GM04504 (cell line): ENCODE results near the gene VSTM1.

ENCODE experiments used
- DNase-seq: peaks from one replicate; pipeline ENCODE4 v3.0.0-alpha.2; 2012; ENCODE audit warnings: low read depth

Gene VSTM1

DNA sequence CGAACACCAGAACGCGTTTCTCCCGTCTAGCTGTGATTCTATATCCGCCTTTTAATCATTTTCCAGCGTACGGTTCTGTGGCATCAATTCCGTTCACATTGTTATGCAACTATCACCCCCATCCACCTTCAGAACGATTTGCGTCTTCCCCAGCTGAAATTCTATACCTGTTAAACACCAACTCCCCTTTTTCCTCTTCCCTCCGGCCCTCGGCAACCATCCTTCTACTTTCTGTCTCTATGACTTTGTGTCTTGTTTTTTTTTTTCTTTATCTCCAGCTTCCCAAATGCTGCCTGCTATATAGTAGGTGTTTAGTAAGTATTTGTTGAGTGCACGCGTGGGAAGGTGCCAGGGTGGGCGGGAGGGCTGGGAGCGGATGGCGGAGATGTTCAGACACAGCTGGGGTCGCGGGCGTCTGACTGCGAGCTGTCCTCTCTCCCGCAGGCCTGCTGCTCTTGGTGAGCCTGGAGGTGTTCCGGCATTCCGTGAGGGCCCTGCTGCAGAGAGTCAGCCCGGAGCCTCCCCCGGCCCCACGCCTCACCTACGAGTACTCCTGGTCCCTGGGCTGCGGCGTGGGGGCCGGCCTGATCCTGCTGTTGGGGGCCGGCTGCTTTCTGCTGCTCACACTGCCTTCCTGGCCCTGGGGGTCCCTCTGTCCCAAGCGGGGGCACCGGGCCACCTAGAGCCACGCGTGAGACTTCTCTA, 52.0 kb downstream of the VSTM1 start:
- no peak for DNase-seq

DNA sequence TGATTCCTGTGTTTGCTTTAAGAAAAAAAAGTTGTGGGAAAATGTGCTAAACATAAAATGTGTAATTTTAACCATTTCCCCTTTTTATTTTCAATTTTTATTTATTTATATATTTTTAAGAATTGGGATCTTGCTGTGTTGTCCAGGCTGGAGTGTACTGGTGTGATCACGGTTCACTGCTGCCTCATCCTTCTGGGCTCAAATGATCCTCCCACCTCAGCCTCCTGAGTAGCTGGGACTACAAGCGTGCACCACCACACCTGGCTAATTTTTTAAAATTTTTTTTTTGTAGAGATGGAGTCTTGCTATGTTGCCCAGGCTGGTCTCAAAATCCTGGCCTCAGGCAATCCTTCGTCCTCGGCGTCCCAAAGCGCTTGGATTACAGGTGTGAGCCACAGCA, 53.2 kb downstream of the VSTM1 start:
- DNase-seq: no peak

DNA sequence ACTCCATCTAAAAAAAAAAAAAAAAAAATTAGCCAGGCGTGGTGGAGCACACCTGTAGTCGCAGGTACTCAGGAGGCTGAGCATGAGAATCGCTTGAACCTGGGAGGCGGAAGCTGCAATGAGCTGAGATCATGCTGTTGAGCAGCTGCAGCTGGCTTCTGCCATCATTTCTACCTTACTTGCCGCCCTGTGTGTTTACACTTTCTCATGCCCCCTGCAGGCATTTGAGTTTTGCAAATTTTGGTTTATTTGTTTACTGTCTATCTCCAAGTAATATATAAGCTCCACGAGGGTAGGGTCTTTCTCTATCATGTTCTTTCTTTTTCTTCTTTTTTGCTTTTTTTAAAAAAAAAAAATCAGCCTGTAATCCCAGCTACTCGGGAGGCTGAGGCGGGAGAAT, 54.3 kb downstream of the VSTM1 start:
- DNase-seq: no peak

DNA sequence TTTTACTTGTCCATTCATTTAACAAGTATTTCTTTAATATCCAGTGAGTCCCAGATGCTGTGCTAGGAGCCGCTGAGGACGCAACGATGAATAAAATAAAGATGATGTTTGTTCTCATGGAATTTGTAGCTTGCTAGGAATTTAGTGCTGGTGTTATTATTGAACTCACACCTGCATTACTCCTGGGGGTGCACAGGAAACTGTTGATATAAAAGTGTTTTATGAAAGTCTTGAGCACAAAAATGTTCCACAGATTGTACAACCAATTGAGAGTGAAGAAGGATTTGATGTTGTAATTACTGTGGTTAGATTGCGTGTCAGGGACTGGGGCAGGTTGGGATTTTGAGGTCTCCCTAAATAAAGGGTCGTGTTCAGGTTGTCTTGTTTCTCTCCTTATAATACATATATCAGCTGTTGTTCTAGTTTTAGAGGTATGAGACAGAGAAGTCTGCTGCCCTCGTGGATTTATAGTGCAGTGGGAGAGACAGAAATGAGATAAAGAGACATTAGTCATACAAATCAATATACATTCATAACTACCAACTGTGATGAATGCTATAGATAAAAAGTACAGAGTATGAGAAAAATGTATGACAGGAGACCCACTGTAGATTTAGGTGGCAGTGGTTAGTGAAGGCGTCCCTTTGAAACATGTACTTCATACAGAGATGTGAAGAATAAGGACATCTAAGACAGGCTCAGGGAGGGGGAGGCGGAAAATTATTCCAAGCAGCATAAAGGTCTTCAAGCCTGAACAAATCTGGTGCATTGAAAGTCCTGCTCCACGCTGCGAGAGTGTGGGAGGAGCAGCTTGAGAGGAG, 61.0 kb downstream of the VSTM1 start:
- DNase-seq: no peak

DNA sequence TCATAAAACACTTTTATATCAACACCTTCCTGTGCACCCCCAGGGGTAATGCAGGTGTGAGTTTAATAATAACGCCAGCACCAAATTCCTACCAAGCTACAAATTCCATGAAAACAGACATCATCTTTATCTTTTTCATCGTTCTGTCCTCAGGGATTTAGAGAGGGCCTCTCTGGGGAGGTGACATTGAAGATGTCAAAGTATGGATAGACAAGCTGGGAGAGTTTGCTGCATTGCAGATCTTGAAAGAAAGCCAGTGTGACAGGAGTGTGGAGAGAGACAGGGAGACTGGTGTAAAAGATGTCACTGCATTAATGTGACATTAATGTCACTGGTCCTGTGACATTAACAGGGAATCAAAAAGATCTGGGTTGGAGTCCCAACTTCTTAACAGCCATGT, 62.2 kb downstream of the VSTM1 start:
- no peak for DNase-seq

DNA sequence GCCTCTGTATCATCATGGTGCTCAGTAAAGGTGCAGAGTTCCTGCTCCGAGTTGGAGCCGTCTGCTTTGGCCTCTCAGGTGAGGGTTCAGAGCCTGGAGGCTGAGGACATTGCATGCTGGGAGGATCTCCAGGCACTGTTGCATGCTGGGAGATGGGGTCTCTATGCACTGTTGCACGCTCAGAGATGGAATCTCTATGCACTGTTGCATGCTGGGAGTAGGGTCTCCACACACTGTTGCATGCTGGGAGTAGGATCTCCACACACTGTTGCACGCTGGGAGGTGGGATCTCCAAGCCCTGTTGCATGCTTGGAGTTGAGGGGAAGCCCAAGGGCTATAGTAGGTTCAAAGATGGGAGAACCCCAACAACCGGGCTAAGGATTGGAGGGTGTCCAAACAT, 64.0 kb downstream of the VSTM1 start:
- DNase-seq: no peak

DNA sequence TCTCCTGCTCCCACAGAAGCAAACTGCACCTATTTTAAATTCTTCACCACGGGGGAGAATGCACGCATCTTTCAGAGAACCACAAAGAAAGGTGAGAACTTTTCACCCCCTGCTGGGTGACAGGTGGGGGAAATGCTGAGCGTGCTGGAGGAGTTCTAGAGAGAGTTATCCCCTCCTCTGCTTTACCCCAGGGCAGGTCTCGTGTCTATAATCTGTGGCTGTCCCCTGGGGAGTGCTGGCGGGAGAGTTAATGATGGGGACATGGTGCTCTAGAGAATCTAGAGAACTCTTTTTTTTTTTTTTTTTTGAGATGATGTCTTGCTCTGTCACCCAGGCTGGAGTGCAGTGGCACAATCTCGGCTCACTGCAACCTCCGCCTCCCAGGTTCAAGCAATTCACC, 65.5 kb downstream of the VSTM1 start:
- no peak for DNase-seq

DNA sequence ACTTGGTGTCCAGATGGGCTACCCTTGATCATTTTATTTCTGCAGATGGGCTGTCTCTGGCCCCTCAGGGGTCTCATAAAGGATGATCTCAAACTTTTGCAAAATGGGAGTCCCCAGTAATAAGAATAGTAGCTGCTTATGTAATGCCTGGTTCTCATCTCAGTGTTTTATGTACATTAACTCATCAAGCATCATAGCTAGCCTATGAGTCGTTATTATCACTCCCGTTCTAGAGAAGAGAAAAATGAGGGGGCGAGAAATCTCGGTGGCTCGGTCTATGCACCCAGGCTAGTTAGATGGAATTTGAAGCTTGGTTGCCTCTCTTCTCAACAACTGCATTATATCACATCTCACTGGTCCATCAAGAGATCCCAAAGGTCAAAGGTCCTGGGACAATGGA, 68.9 kb downstream of the VSTM1 start:
- no peak for DNase-seq

DNA sequence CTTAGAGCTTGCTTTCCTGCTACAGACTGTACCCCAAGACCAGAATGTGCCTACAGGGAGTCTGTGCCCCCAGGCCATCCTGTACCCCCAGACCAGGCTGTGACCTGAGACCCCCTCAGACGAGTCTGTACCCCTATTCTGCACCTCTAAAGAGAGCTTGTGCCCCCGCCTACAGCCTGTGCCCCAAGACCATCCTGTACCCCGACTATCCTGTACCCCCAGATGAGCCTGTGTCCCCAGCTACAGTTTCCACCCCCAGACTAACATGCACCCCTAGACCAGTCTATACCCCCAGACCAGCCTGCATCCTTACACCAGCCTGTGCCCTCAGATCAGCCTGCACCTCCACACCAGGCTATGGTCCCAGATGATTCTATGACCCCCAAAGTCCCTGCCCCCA, 70.2 kb downstream of the VSTM1 start:
- DNase-seq: no peak

DNA sequence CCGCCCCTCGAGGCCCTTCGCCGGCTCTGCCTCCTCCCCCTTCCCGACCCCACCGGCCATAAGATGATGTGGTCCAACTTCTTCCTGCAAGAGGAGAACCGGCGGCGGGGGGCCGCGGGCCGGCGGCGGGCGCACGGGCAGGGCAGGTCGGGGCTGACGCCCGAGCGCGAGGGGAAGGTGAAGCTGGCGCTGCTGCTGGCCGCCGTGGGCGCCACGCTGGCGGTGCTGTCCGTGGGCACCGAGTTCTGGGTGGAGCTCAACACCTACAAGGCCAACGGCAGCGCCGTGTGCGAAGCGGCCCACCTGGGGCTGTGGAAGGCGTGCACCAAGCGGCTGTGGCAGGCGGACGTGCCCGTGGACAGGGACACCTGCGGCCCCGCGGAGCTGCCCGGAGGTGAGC, 70.9 kb downstream of the VSTM1 start:
- DNase-seq: no peak

DNA sequence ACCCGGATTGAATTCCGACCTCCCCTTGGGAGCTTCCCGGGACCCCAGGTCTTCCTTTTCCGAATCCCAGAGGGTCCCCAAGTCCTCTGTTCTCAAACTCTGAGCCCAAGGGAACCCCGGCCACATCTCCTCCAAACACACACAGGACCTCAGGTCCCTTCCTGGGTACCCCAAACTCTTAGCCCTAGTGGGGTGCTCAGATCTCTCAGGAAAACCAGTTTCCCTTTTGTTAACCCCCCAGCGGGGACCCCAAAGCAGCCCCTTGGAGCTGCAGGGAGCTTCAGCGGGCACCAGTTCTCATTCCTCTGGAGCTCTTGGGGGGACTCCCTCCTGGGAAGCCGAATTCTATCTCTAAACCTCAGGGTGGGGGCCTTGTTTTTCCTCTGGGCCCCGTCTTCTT, 71.5 kb downstream of the VSTM1 start:
- no peak for DNase-seq

DNA sequence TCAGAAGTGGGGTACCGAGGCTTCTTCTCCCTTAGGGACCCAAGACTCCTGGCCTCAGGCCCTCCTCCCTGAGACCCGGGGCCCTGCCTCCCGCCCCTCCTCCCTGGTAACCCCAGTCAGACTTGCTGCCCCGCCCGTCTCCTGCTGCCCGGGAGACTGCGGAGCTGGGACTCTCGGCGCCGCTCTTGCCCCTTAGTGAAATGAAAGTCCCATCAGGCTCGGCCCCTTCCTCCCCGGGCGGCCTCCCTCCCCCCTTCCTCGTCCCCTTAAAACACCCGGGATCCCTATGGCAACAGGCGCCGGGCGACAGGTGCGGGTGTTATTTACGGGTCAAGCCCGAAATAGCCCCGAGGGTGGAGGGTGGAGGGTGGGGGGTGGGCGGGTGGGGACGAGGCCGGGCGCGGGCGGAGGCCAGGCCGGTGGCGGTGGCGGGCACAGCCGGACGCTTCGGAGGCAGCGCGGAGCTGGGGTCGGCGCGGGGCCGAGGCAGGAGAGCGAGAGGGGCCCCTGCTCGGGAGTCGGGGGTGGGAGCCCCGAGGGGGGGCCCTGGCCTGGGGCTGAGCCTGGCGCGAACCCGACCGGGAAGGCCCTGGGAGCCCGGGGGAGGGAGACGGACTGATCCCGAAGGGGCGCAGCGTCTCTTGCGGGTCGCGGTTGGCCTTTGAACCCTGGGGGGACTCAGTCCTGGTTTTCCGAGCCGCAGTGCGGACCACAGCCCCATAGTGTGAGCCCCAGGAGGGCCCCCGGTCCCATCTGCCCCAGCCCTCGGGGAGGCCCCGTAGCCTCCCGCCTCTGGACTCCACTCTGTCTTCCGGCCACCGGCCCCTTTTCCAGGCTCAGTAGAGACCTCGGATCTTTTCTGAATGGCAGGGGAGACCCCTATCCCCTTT, 72.2 kb downstream of the VSTM1 start, which contains the start of gene CACNG6:
Gene CACNG6 (plus strand): TSS at position 414 of the 890 bp plus-strand sequence. CDS start 1,241 bp downstream, outside the sequence.
- no peak for DNase-seq
